Mesendoderm (in vitro differentiated cells): ENCODE data around the gene UMODL1.

Source experiments
- DNase-seq: peaks from one replicate; pipeline ENCODE4 v3.0.0; 2013
- H2AK5ac ChIP-seq: 2 replicates; pipeline ENCODE4 v1.6.1; 2013; ENCODE audit warnings: low read length, inconsistent platforms
- H2BK120ac ChIP-seq: 2 replicates; pipeline ENCODE4 v1.6.1; 2013; ENCODE audit warnings: low read depth, mild to moderate bottlenecking, low read length, moderate library complexity, mixed read lengths
- H2BK15ac ChIP-seq: replicated peaks from 2 replicates; pipeline ENCODE4 v1.6.1; 2013; ENCODE audit warnings: low read depth, mild to moderate bottlenecking, moderate library complexity
- H2BK5ac ChIP-seq: 2 replicates; pipeline ENCODE4 v1.6.1; 2013; ENCODE audit warnings: low read length, inconsistent platforms
- H3K18ac ChIP-seq: 2 replicates; pipeline ENCODE4 v1.6.1; 2013; ENCODE audit warnings: mild to moderate bottlenecking, low read length, mixed read lengths
- H3K23ac ChIP-seq: one replicate; pipeline ENCODE4 v1.6.1; 2013; ENCODE audit warnings: low read length
- H3K27ac ChIP-seq: 2 replicates; pipeline ENCODE4 v1.5.1; 2013; ENCODE audit warnings: low read depth, mild to moderate bottlenecking, inconsistent platforms, low read length, moderate library complexity
- H3K27me3 ChIP-seq: 2 replicates; pipeline ENCODE4 v1.6.1; 2013; ENCODE audit warnings: low read length, control low read depth, mild to moderate bottlenecking, inconsistent platforms; ENCODE audit not compliant: insufficient read depth, poor library complexity
- H3K36me3 ChIP-seq: 2 replicates; pipeline ENCODE4 v1.6.1; 2013; ENCODE audit warnings: low read length, inconsistent platforms; ENCODE audit not compliant: control insufficient read depth, insufficient read depth
- H3K4ac ChIP-seq: one replicate; pipeline ENCODE4 v1.6.1; 2013; ENCODE audit warnings: low read depth, mild to moderate bottlenecking, low read length, moderate library complexity
- H3K4me1 ChIP-seq: 2 replicates; pipeline ENCODE4 v1.6.1; 2013; ENCODE audit warnings: low read depth, low read length, inconsistent platforms; ENCODE audit not compliant: control insufficient read depth
- H3K4me2 ChIP-seq: 2 replicates; pipeline ENCODE4 v1.6.1; 2013; ENCODE audit warnings: low read length
- H3K4me3 ChIP-seq: 2 replicates; pipeline ENCODE4 v1.5.1; 2013; ENCODE audit warnings: mild to moderate bottlenecking, low read length
- H3K56ac ChIP-seq: one replicate; pipeline ENCODE4 v1.6.1; 2013; ENCODE audit warnings: low read length
- H3K79me1 ChIP-seq: 2 replicates; pipeline ENCODE4 v1.6.1; 2013; ENCODE audit warnings: low read length, inconsistent platforms
- H3K79me2 ChIP-seq: 2 replicates; pipeline ENCODE4 v1.6.1; 2013; ENCODE audit warnings: mild to moderate bottlenecking, low read length; ENCODE audit not compliant: control insufficient read depth, insufficient read depth
- H3K9ac ChIP-seq: 2 replicates; pipeline ENCODE4 v1.6.1; 2013; ENCODE audit warnings: low read length, inconsistent platforms
- H4K5ac ChIP-seq: one replicate; pipeline ENCODE4 v1.6.1; 2013; ENCODE audit warnings: low read length
- H4K8ac ChIP-seq: one replicate; pipeline ENCODE4 v1.6.1; 2013; ENCODE audit warnings: low read depth, mild to moderate bottlenecking, control low read depth, low read length, moderate library complexity
- WGBS: extraction: QIAGEN DNeasy Blood & Tissue Kit; methylation state at CpG from one replicate; pipeline ENCODE4 v1.1.7; 2013; ENCODE audit warnings: low lambda C conversion rate, missing lambda C conversion rate; ENCODE audit not compliant: insufficient coverage; ENCODE audit errors: extremely low coverage; 5-methylcytosine and 5-hydroxymethylcytosine counted together

Gene UMODL1

DNA sequence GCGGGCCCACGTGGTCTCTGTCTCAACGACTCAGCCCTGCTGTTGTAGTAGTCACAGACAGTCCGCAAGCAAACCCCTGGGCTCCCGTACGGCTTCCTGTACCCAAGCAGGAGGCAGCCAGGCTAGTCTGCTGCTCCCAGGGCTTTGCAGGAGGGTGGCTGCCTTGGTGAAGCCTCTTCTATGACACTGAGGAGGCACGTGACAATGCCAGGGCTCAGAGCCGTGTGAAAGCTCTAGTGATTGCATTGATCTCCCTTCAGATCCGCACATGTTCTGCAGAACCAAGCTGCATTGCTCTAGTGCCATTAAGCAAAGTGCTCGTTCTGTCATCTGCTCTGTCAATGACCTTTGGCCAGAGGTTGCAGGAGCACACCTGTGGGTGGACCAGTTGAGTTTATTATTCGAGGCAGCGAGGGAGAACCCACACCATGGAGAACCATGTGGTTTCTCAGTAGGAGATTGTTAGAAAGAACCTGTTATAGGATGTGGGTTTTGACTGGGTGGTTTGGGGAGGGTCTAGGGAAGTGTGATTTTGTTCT is 18.0 kb downstream of the UMODL1 start:
- Histone ChIP-seq H3K79me1 (no peaks in the 10 kb centered on the region), H2BK15ac (no peak overlapping the region), H3K56ac (no peak overlapping the region), H3K4me3 (no peak overlapping the region), H3K36me3 (no peaks in the 10 kb centered on the region), H3K79me2 (no peaks in the 10 kb centered on the region), H3K18ac (no peak overlapping the region), H4K5ac (no peak overlapping the region), H2AK5ac (no peak overlapping the region), H3K4me2 (no peak overlapping the region), H3K27ac (no peak overlapping the region), H3K9ac (no peak overlapping the region), H3K4ac (no peak overlapping the region), H4K8ac (no peak overlapping the region), H2BK120ac (no peak overlapping the region), H3K4me1 (peaks cover 2% of the 10 kb centered on the region), H3K27me3 (no peaks in the 10 kb centered on the region), H2BK5ac (no peak overlapping the region), H3K23ac (no peak overlapping the region)
- WGBS: no CpG with 5 or more reads among the region's 12 CpGs
- DNase-seq: no peak

DNA sequence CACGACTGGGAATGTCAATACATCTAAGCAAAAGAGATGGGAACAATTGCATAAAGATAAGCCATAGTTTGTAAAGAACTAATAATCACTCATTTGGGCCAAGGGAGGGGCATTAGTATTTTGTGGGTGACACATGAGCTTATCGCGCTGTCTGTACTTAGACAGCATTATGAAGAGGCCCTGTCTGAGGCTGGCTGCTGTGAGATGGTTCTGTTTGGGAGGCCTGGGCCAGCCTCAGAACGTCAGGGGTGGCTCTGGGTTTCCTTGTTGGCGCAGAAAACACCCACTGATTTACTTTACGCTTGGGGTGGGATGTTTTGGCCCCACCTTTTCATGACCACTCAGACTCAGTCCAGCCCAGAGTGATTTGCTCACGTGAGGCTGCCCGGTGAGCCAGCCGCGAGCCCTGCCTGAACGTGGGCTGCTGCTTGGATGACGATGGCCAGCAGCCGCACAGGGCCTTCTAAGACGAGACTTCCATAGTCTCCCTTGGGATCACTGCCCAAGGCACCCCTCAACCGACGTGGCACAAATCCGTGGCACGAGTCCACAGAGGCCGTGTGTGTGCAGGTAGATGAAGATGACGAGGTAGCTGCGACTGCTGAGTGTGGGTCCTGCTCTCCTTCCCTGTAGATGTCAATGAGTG is 18.7 kb downstream of the UMODL1 start:
- Histone ChIP-seq H3K4me2 (no peak overlapping the region), H4K5ac (no peak overlapping the region)
- WGBS: no CpG with 5 or more reads among the region's 21 CpGs

DNA sequence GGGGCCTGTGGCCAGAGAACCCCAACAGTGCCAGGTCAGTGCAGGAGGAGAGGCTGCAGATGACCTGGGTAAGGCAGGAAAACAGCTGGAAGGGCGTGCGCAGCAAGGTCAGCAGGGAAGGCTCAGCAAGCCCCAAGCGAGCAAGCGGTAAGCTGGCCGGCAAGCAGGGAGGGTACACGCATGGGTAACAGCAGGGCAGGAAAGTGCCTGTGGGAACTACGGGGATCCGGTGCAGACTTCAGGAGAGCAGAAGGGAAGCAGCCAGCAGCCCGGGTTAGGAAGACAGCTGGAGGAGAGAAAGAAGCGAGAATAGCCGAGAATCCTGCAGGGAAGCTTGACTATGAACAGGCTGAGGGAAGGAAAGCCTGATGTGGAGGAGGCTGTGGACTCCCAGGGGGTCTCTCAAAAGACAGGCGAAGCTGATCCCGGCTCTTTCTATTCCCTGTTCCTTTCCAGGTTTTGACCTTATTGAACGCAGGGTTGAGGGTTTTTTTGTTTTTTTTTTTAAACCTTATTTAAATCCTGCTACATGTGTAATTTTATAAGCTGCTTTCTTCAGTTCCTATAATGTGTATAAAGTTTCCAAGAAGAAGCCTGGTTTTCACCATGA is 20.9 kb downstream of the UMODL1 start:
- no peaks in the 10 kb centered on the region for H3K79me1 ChIP-seq
- H3K27ac ChIP-seq: no peak overlapping the region
- H3K27me3 ChIP-seq: no peaks in the 10 kb centered on the region
- no peak overlapping the region for H4K5ac ChIP-seq
- H2AK5ac ChIP-seq: no peak overlapping the region
- no peaks in the 10 kb centered on the region for H3K36me3 ChIP-seq
- no peak overlapping the region for H3K18ac ChIP-seq
- no peak overlapping the region for H2BK5ac ChIP-seq
- H3K4me1 ChIP-seq: peaks cover 2% of the 10 kb centered on the region
- peak; percentile 68 for DNase-seq
- H4K8ac ChIP-seq: no peak overlapping the region
- peak overlapping the region; percentile 6 for H3K4me2 ChIP-seq
- WGBS: no CpG with 5 or more reads among the region's 14 CpGs
- peak overlapping the region; percentile 1 for H3K9ac ChIP-seq
- H3K4me3 ChIP-seq: no peak overlapping the region
- H2BK120ac ChIP-seq: no peak overlapping the region
- no peak overlapping the region for H3K23ac ChIP-seq
- no peak overlapping the region for H2BK15ac ChIP-seq
- H3K4ac ChIP-seq: no peak overlapping the region
- peak overlapping the region; percentile 49 for H3K56ac ChIP-seq
- H3K79me2 ChIP-seq: no peaks in the 10 kb centered on the region

More for the DNA sequence above, 18.7 kb downstream of the UMODL1 start:
- Histone ChIP-seq H3K27ac (no peak overlapping the region), H2AK5ac (no peak overlapping the region), H4K8ac (no peak overlapping the region), H3K9ac (no peak overlapping the region), H3K79me1 (no peaks in the 10 kb centered on the region), H3K56ac (no peak overlapping the region), H3K36me3 (no peaks in the 10 kb centered on the region), H3K79me2 (no peaks in the 10 kb centered on the region), H3K4me3 (no peak overlapping the region), H3K18ac (no peak overlapping the region), H2BK5ac (no peak overlapping the region), H2BK15ac (no peak overlapping the region), H3K23ac (peak overlapping the region; percentile 38), H3K4ac (no peak overlapping the region), H3K27me3 (no peaks in the 10 kb centered on the region), H3K4me1 (peaks cover 2% of the 10 kb centered on the region), H2BK120ac (no peak overlapping the region)
- DNase-seq: no peak

DNA sequence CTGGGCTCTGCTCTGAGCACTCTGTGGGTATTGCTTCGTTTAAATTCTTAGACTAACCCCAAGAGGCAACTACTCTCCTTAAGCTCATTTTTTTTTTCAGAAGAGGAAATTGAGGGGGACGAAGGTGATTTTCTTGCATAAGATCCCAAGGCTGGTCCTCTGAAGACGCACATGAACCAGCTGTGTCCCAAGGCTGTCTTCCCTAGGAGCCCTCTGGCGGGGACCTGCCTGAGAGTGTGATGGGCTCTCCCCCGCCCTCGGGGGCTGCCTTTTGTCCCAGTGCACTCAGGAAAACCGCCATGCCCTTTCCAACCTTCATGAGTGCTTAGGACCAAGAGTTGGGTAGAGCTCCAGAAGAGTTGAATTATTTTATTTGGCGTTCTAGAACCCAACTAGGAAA is 21.7 kb downstream of the UMODL1 start:
- Histone ChIP-seq H3K23ac (no peak overlapping the region), H3K4me3 (no peak overlapping the region), H3K79me2 (no peaks in the 10 kb centered on the region), H3K79me1 (no peaks in the 10 kb centered on the region), H3K18ac (no peak overlapping the region), H3K9ac (no peak overlapping the region), H3K4me1 (peaks cover 2% of the 10 kb centered on the region), H2BK5ac (no peak overlapping the region), H2BK120ac (no peak overlapping the region), H2BK15ac (no peak overlapping the region), H4K8ac (no peak overlapping the region), H3K56ac (no peak overlapping the region), H3K27ac (no peak overlapping the region), H3K27me3 (no peaks in the 10 kb centered on the region), H3K4ac (no peak overlapping the region), H3K36me3 (no peaks in the 10 kb centered on the region), H2AK5ac (no peak overlapping the region), H4K5ac (no peak overlapping the region), H3K4me2 (no peak overlapping the region)
- peak; percentile 46 for DNase-seq
- WGBS: no CpG with 5 or more reads among the region's 8 CpGs

DNA sequence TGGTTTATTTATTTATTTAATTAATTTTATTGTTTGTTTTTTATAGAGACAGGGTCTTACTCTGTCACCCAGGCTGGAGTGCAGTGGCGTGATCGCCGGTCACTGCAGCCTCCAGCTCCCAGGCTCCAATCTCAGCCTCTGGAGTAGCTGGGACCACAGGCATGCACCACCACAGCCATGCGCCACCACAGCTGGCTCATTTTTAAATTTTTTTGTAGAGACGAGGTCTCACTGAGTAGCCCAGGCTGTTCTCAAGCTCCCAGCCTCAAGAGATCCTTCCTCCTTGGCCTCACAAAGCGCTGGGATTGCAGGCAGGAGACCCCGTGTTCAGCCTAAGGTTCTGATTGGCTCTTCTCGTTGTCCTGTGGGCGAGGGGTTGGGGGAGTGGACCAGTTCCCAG is 22.1 kb downstream of the UMODL1 start:
- Histone ChIP-seq H2BK5ac (no peak overlapping the region), H2AK5ac (no peak overlapping the region), H3K4ac (no peak overlapping the region), H2BK120ac (no peak overlapping the region), H4K8ac (no peak overlapping the region), H3K4me3 (no peak overlapping the region), H3K4me1 (peaks cover 2% of the 10 kb centered on the region), H3K18ac (no peak overlapping the region), H3K23ac (no peak overlapping the region), H3K56ac (no peak overlapping the region), H3K79me2 (no peaks in the 10 kb centered on the region), H3K36me3 (no peaks in the 10 kb centered on the region), H4K5ac (no peak overlapping the region), H3K9ac (no peak overlapping the region), H3K27me3 (no peaks in the 10 kb centered on the region), H3K79me1 (no peaks in the 10 kb centered on the region), H3K27ac (no peak overlapping the region), H3K4me2 (no peak overlapping the region), H2BK15ac (no peak overlapping the region)
- DNase-seq: no peak
- no CpG with 5 or more reads among the region's 9 CpGs for WGBS
